Retinal pigment epithelial cell (primary cell): ENCODE data around the gene VEZF1.

Experiments used
- DNase-seq: peaks from one replicate; pipeline ENCODE4 v3.0.0-alpha.2; 2010; ENCODE audit warnings: low read depth
- H3K4me3 ChIP-seq: 2 replicates; pipeline ENCODE4 v1.5.1; 2011; ENCODE audit warnings: mild to moderate bottlenecking, low read length, control low read depth, moderate library complexity
- CTCF ChIP-seq: conservative IDR thresholded peaks from 2 replicates; pipeline ENCODE4 v1.5.1; 2011; ENCODE audit warnings: low read depth, low read length, control low read depth, inconsistent platforms

The VEZF1 gene

GRCh38 chr17:57987581-57988300 lies at the start of gene VEZF1:
Gene VEZF1 (minus strand): TSS chr17:57988254. CDS start chr17:57988111, 143 bp downstream.
- no peak for TF ChIP-seq CTCF
- no peak for DNase-seq
- peak within 1 kb of the TSS; percentile 77 for H3K4me3 ChIP-seq

- no peak overlapping the region for H3K4me3 ChIP-seq
- no peak for TF ChIP-seq CTCF
- DNase-seq, result no peak
Measured at GRCh38 chr17:58032691-58033415, 44.8 kb upstream of the VEZF1 start.

GRCh38 chr17:58028578-58028977 lies 40.5 kb upstream of the VEZF1 start:
- no peak overlapping the region for H3K4me3 ChIP-seq
- DNase-seq, result no peak
- no peak for TF ChIP-seq CTCF

GRCh38 chr17:58020401-58020800 lies 32.3 kb upstream of the VEZF1 start:
- no peak overlapping the region for H3K4me3 ChIP-seq
- DNase-seq, result no peak
- TF ChIP-seq CTCF, result no peak

- H3K4me3 ChIP-seq, result no peak overlapping the region
- TF ChIP-seq CTCF, result no peak
- DNase-seq, result no peak
Measured at GRCh38 chr17:58019521-58019920, 31.5 kb upstream of the VEZF1 start.

- no peak for TF ChIP-seq CTCF
- no peak for DNase-seq
- no peak overlapping the region for H3K4me3 ChIP-seq
Measured at GRCh38 chr17:58019039-58019438, 31.0 kb upstream of the VEZF1 start.
